Mesenchymal stem cell (in vitro differentiated cells and primary cell): ENCODE results near the gene SPATA24. TPM values are rescaled to one million over a fixed set of nuclear protein-coding genes. Genes with fewer than 3 reads are reported as not detected.
"Not testable (repeated sequence)": the region's sequence is repeated elsewhere in the genome, so short reads cannot be mapped to it uniquely, and the experiment has no call there.

ENCODE experiments used
- DNase-seq: peaks from one replicate; pipeline ENCODE4 v3.0.0-alpha.2; 2013
- H2AFZ ChIP-seq: one replicate; pipeline ENCODE4 v1.6.1; 2013; ENCODE audit warnings: low read depth, mild to moderate bottlenecking, control low read depth, inconsistent platforms, low read length, moderate library complexity
- H2AK5ac ChIP-seq: 2 replicates; pipeline ENCODE4 v1.6.1; 2013; ENCODE audit warnings: low read length, moderate library complexity, mild to moderate bottlenecking, inconsistent platforms; ENCODE audit not compliant: severe bottlenecking
- H2BK120ac ChIP-seq: one replicate; pipeline ENCODE4 v1.6.1; 2013; ENCODE audit warnings: low read depth, mild to moderate bottlenecking, inconsistent platforms, low read length, moderate library complexity
- H2BK12ac ChIP-seq, 2 experiments: one replicate each; pipeline ENCODE4 v1.6.1; 2013; ENCODE audit warnings: inconsistent platforms in 2 of 2, low read length in 2 of 2, mild to moderate bottlenecking in 2 of 2, moderate library complexity in 2 of 2, control low read depth in 1 of 2
- H2BK15ac ChIP-seq: one replicate; pipeline ENCODE4 v1.6.1; 2013; ENCODE audit warnings: mild to moderate bottlenecking, low read depth, inconsistent platforms; ENCODE audit not compliant: poor library complexity, severe bottlenecking
- H2BK5ac ChIP-seq: 2 replicates; pipeline ENCODE4 v1.6.1; 2013; ENCODE audit warnings: low read depth, mild to moderate bottlenecking, low read length, control low read depth, inconsistent platforms; ENCODE audit not compliant: poor library complexity, severe bottlenecking
- H3K14ac ChIP-seq, 2 experiments: one replicate each; pipeline ENCODE4 v1.6.1; 2013; ENCODE audit warnings: inconsistent platforms in 2 of 2, low read length in 2 of 2, control low read depth in 1 of 2, mild to moderate bottlenecking in 1 of 2, moderate library complexity in 1 of 2
- H3K18ac ChIP-seq, 2 experiments: one replicate each; pipeline ENCODE4 v1.6.1; 2013; ENCODE audit warnings: inconsistent platforms in 2 of 2, low read length in 2 of 2, control low read depth in 1 of 2, low read depth in 1 of 2, mild to moderate bottlenecking in 1 of 2
- H3K23ac ChIP-seq, 2 experiments: one replicate each; pipeline ENCODE4 v1.6.1; 2013; ENCODE audit warnings: inconsistent platforms in 2 of 2, low read length in 2 of 2, mild to moderate bottlenecking in 2 of 2, moderate library complexity in 2 of 2, control low read depth in 1 of 2
- H3K27ac ChIP-seq: 2 replicates; pipeline ENCODE4 v1.5.1; 2013; ENCODE audit warnings: mild to moderate bottlenecking, moderate library complexity, low read length, control low read depth, inconsistent platforms; ENCODE audit not compliant: poor library complexity, severe bottlenecking
- H3K27me3 ChIP-seq, 2 experiments: 2 replicates each; pipeline versions ENCODE4 v1.6.1 to v1.7.0; 2013; ENCODE audit warnings: low read length in 2 of 2, mild to moderate bottlenecking in 2 of 2, moderate library complexity in 2 of 2, control low read depth in 1 of 2, inconsistent platforms in 1 of 2; ENCODE audit not compliant: control insufficient read depth in 1 of 2, insufficient read depth in 1 of 2
- H3K36me3 ChIP-seq, 2 experiments: 2 replicates each; pipeline versions ENCODE4 v1.6.1 to v1.7.0; 2013; ENCODE audit warnings: low read length in 2 of 2, control low read depth in 1 of 2, inconsistent platforms in 1 of 2, low read depth in 1 of 2, mild to moderate bottlenecking in 1 of 2; ENCODE audit not compliant: insufficient read depth in 2 of 2, control insufficient read depth in 1 of 2
- H3K4ac ChIP-seq, 2 experiments: one replicate each; pipeline ENCODE4 v1.6.1; 2013; ENCODE audit warnings: inconsistent platforms in 2 of 2, low read length in 2 of 2, mild to moderate bottlenecking in 2 of 2, moderate library complexity in 2 of 2, control low read depth in 1 of 2, low read depth in 1 of 2
- H3K4me1 ChIP-seq: 2 replicates; pipeline ENCODE4 v1.6.1; 2013; ENCODE audit warnings: low read depth, low read length, control low read depth; ENCODE audit not compliant: control insufficient read depth, insufficient read depth
- H3K4me2 ChIP-seq: 2 replicates; pipeline ENCODE4 v1.6.1; 2013; ENCODE audit warnings: low read length, mild to moderate bottlenecking, inconsistent platforms; ENCODE audit not compliant: poor library complexity, severe bottlenecking
- H3K4me3 ChIP-seq, 2 experiments: 2 replicates each; pipeline versions ENCODE4 v1.5.1 to v1.7.0; 2013; ENCODE audit warnings: low read length in 2 of 2, mild to moderate bottlenecking in 2 of 2, control low read depth in 1 of 2, low read depth in 1 of 2; ENCODE audit not compliant: insufficient read depth in 1 of 2
- H3K79me1 ChIP-seq: replicated peaks from 2 replicates; pipeline ENCODE4 v1.6.1; 2013; ENCODE audit warnings: mild to moderate bottlenecking, control low read depth, low read length, inconsistent platforms; ENCODE audit not compliant: poor library complexity, severe bottlenecking
- H3K9ac ChIP-seq: 2 replicates; pipeline ENCODE4 v1.7.0; 2013; ENCODE audit warnings: mild to moderate bottlenecking, low read length, moderate library complexity
- H3K9me3 ChIP-seq: 2 replicates; pipeline ENCODE4 v1.7.0; 2013; ENCODE audit warnings: mild to moderate bottlenecking, low read length; ENCODE audit not compliant: control insufficient read depth
- H4K8ac ChIP-seq: one replicate; pipeline ENCODE4 v1.6.1; 2013; ENCODE audit warnings: inconsistent platforms, mild to moderate bottlenecking, low read length, moderate library complexity
- H4K91ac ChIP-seq: one replicate; pipeline ENCODE4 v1.6.1; 2013; ENCODE audit warnings: mild to moderate bottlenecking, low read length, inconsistent platforms
- WGBS: methylation state at CpG from one replicate; pipeline ENCODE4 v1.1.7; 2013; ENCODE audit warnings: mixed read lengths; 5-methylcytosine and 5-hydroxymethylcytosine counted together
- small RNA-seq: library from polyadenylated mRNA; stranded (forward); fragments of <200 nt; extraction: miRNeasy Mini kit (QIAGEN cat#:217004); gene quantifications from one replicate; pipeline ENCODE3, GENCODE V24; 2013; ENCODE audit warnings: low read depth

Gene SPATA24

GRCh38 chr5:139347863-139348262 lies 56.0 kb downstream of the SPATA24 start:
- not testable (repeated sequence) for H3K9ac ChIP-seq, H2AK5ac ChIP-seq, H3K18ac ChIP-seq, H3K4ac ChIP-seq, H3K23ac ChIP-seq, H3K27me3 ChIP-seq, H3K9me3 ChIP-seq, H3K79me1 ChIP-seq, H2AFZ ChIP-seq, H4K91ac ChIP-seq, H2BK120ac ChIP-seq, H3K4me1 ChIP-seq, H3K4me2 ChIP-seq, H3K4me3 ChIP-seq, H3K14ac ChIP-seq, DNase-seq, H4K8ac ChIP-seq, H2BK5ac ChIP-seq, H2BK12ac ChIP-seq, H3K27ac ChIP-seq, H2BK15ac ChIP-seq
- H3K36me3 ChIP-seq: peaks cover 9 to 14% of the 10 kb centered on the region in 2 experiments
- WGBS: 97% methylated on average over 8 of the region's 9 CpGs

Small RNA genes lying within 50 kb of the gene (small RNA-seq; reads per million reads assigned to genes)
- not detected for gene RNU5B-4P
